ENCODE data around the gene TKT. TPM values are rescaled to one million over a fixed set of nuclear protein-coding genes. Genes with fewer than 3 reads are reported as not detected.

TKT gene
- total RNA-seq, 6 donors from 2014 or later: 402 to 605 (median 482) TPM

DNA sequence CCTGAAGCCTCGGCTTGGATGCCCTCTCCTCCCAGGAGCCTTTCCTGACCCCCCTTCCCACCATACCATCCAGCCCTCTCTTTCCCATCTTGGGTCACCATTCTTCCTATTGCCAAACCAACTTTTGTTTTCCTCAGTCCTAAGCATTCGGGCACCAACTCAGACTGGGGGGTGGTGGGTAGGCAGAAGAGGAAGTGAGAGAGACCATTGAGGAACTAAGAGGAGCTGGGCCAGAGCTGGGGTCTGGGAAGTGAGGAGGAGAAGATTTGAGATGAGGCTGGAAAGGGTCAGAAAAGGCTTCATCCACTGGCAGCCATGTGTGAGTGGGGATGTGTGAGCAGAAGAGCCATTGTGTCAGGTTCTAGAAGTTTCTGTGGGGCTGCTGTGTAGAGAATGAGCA lies 37.7 kb downstream of the TKT start:
- ATAC-seq (ENCODE audit: low FRiP score in 2 of 2): peak in 1 of 2 donors; percentile 69
- no peak for TF ChIP-seq POLR2A (IDR thresholded peaks at IDR 0.05)
- no peak for TF ChIP-seq EP300 (IDR thresholded peaks at IDR 0.05)
- no peak for TF ChIP-seq POLR2AphosphoS5 (IDR thresholded peaks at IDR 0.05)
- TF ChIP-seq CTCF (IDR thresholded peaks at IDR 0.05): no peak
- WGBS, 2 donors: 54 to 56% methylated on average over 2 of the region's 2 CpGs

DNA sequence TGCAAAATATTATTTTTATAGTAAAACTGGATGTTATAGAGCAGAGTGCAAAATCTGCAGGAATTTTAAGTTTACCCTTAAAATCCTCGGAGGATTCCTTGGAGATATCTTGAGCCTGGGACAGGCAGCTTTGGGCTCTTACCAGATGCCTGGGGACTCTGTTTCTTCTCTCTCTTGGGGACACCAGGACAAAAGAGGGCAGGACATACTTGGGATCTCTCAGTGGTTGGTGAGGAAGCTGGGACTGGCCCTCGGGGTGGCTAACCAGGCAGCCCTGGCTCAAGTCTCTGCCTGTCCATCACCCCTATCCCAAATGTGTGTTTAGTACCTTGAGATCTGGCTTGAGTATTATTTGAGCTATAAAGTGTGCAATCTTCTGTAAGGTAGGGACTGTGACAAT lies 38.6 kb downstream of the TKT start:
- Histone ChIP-seq H3K4me3 (no peak overlapping the region), H3K27me3 (no peaks in the 10 kb centered on the region), H3K9me3 (no peaks in the 10 kb centered on the region), H3K27ac (no peak overlapping the region), H3K36me3 (no peaks in the 10 kb centered on the region), H3K4me1 (no peaks in the 10 kb centered on the region)
- DNase-seq (no peak), ATAC-seq (ENCODE audit: low FRiP score in 2 of 2) (no peak)
- 77 to 100% methylated on average over 1 to 2 of the region's 2 CpGs for whole genome bisulfite sequencing, 2 donors
- TF ChIP-seq POLR2AphosphoS5 (IDR thresholded peaks at IDR 0.05): no peak
- no peak for TF ChIP-seq POLR2A (IDR thresholded peaks at IDR 0.05)
- no peak for TF ChIP-seq EP300 (IDR thresholded peaks at IDR 0.05)
- TF ChIP-seq CTCF (IDR thresholded peaks at IDR 0.05): no peak

More for the DNA sequence above, 37.7 kb downstream of the TKT start:
- no peak overlapping the region for H3K4me3 ChIP-seq
- no peaks in the 10 kb centered on the region for H3K9me3 ChIP-seq
- no peak for DNase-seq
- H3K36me3 ChIP-seq: peaks cover 0 to 6% (median 3%) of the 10 kb centered on the region in 4 donors
- H3K27ac ChIP-seq: no peak overlapping the region
- H3K27me3 ChIP-seq: no peaks in the 10 kb centered on the region
- no peaks in the 10 kb centered on the region for H3K4me1 ChIP-seq

GRCh38 chr3:53216723-53217122 lies 39.1 kb downstream of the TKT start:
- WGBS, 2 donors: 24 to 45% methylated on average over 3 of the region's 3 CpGs
- no peak for DNase-seq
- TF ChIP-seq EP300 (IDR thresholded peaks at IDR 0.05) (no peak), POLR2AphosphoS5 (IDR thresholded peaks at IDR 0.05) (no peak)
- H3K9me3 ChIP-seq: no peaks in the 10 kb centered on the region
- no peak overlapping the region for H3K4me3 ChIP-seq
- no peak overlapping the region for H3K27ac ChIP-seq
- H3K27me3 ChIP-seq: no peaks in the 10 kb centered on the region
- no peaks in the 10 kb centered on the region for H3K4me1 ChIP-seq
- no peaks in the 10 kb centered on the region for H3K36me3 ChIP-seq
- no peak for ATAC-seq (ENCODE audit: low FRiP score in 2 of 2)

DNA sequence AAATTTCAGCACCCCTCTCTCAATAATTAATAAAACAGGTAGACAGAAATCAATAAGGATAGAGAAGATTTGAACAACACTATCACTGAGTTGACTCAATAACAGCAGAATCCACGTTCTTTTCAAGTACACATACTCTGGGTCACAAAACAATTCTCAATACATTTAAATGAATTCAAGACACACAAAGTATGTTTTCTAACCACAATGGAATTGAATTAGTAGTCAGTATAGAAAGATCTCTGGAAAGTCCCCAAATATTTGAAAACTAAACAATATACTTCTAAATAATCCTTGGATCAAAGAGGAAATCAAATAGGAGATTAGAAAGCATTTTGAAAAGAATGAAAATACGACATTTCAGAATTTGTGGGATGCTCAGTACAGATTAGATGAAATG lies 40.0 kb downstream of the TKT start:
- no peaks in the 10 kb centered on the region for H3K36me3 ChIP-seq
- WGBS, 2 donors: 67 to 71% methylated on average over 2 of the region's 2 CpGs
- H3K27me3 ChIP-seq: no peaks in the 10 kb centered on the region
- TF ChIP-seq CTCF (IDR thresholded peaks at IDR 0.05): no peak
- ATAC-seq (ENCODE audit: low FRiP score in 2 of 2) (no peak), DNase-seq (no peak)
- H3K9me3 ChIP-seq: no peaks in the 10 kb centered on the region
- H3K4me1 ChIP-seq: no peaks in the 10 kb centered on the region
- H3K27ac ChIP-seq: no peak overlapping the region
- no peak overlapping the region for H3K4me3 ChIP-seq

DNA sequence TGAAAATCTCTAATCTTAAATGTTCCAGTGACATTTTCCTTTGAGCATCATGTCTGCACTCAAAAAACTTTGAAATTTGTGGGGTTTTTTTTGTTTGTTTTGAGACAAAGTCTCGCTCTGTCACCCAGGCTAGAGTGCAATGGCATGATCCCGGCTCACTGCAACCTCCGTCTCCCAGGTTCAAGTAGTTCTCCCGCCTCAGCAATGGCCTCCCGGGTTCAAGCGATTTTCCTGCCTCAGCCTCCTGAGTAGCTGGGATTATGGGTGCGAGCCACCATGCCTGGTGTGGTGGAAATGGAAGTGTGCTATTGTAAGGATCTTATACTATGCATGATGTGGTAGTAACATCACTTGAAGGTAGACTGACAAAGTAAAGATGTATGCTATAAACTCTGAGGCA lies 42.5 kb downstream of the TKT start:
- H3K4me1 ChIP-seq: no peaks in the 10 kb centered on the region
- DNase-seq: no peak
- H3K4me3 ChIP-seq: no peak overlapping the region
- TF ChIP-seq POLR2AphosphoS5 (IDR thresholded peaks at IDR 0.05) (no peak), POLR2A (IDR thresholded peaks at IDR 0.05) (no peak), EP300 (IDR thresholded peaks at IDR 0.05) (no peak), CTCF (IDR thresholded peaks at IDR 0.05) (no peak)
- H3K27me3 ChIP-seq: no peaks in the 10 kb centered on the region
- H3K27ac ChIP-seq: no peak overlapping the region
- no peaks in the 10 kb centered on the region for H3K36me3 ChIP-seq
- peaks cover 0 to 10% (median 4%) of the 10 kb centered on the region in 4 donors for H3K9me3 ChIP-seq
- WGBS, 2 donors: 91 to 94% methylated on average over 6 to 7 of the region's 7 CpGs
- no peak for ATAC-seq (ENCODE audit: low FRiP score in 2 of 2)

Measured in upper lobe of left lung (tissue), 6 donors.